Heart right ventricle (tissue), 16 donors: ENCODE data around the gene XYLB. TPM values are rescaled to one million over a fixed set of nuclear protein-coding genes. Genes with fewer than 3 reads are reported as not detected.

Experiments
- ATAC-seq, 8 donors: fragments of 200-7000 bp; cut with Tn5 transposase; one replicate each; pipeline ENCODE4 v1.9.1; 2020; ENCODE audit warnings: mild to moderate bottlenecking in 8 of 8, moderate library complexity in 8 of 8, moderate number of reproducible peaks in 1 of 8
- DNase-seq, 2 donors: peaks; one replicate each; pipeline ENCODE4 v3.0.0-alpha.2; 2020
- H3K27ac ChIP-seq, 10 donors: fragments of 200-600 bp; sonication (generic) in 2 of 10; one replicate each; pipeline versions ENCODE4 v1.5.0 to v1.8.0; 2020 to 2022; ENCODE audit warnings: mild to moderate bottlenecking in 3 of 10
- H3K27me3 ChIP-seq, 7 donors: fragments of 200-600 bp; one replicate each; pipeline ENCODE4 v1.8.0; 2021 to 2022; ENCODE audit warnings: mild to moderate bottlenecking in 2 of 7
- H3K36me3 ChIP-seq, 9 donors: fragments of 200-600 bp; sonication (generic) in 1 of 9; one replicate each; pipeline versions ENCODE4 v1.5.0 to v1.8.0; 2020 to 2022; ENCODE audit warnings: mild to moderate bottlenecking in 2 of 9
- H3K4me1 ChIP-seq, 9 donors: fragments of 200-600 bp; sonication (generic) in 1 of 9; one replicate each; pipeline versions ENCODE4 v1.5.0 to v1.8.0; 2020 to 2022; ENCODE audit warnings: mild to moderate bottlenecking in 4 of 9
- H3K4me3 ChIP-seq, 10 donors: fragments of 200-600 bp; sonication (generic) in 2 of 10; one replicate each; pipeline versions ENCODE4 v1.5.0 to v1.8.0; 2020 to 2022; ENCODE audit warnings: mild to moderate bottlenecking in 7 of 10, moderate library complexity in 2 of 10
- H3K9me3 ChIP-seq, 11 donors: fragments of 200-600 bp in 10 of 11; sonication (generic) in 2 of 11; one replicate each; pipeline versions ENCODE4 v1.5.0 to v1.8.0; 2013 to 2022; ENCODE audit warnings: mild to moderate bottlenecking in 2 of 11, control low read depth in 1 of 11, moderate library complexity in 1 of 11
- WGBS, 2 donors: extraction: QIAGEN DNeasy Blood & Tissue Kit; methylation state at CpG; one replicate each; pipeline ENCODE4 v1.1.7; 2013; ENCODE audit warnings: inconsistent platforms in 1 of 2; 5-methylcytosine and 5-hydroxymethylcytosine counted together
- intact Hi-C, 10 donors: fragments of 100-400 bp; cut with DNase I; formaldehyde crosslinking; loops; one replicate each; pipeline versions ENCODE4 v1.11.1 to v1.14.2; 2022
- polyA plus RNA-seq, 2 donors: library from polyadenylated mRNA; stranded (reverse); fragments of 200-250 nt; gene quantifications; one replicate each; pipeline ENCODE4 v1.2.3, GENCODE V29; 2013
- total RNA-seq, 10 donors: library from RNA; stranded (reverse); fragmentation: NEBNext Ultra II Directional in 3 of 10; extraction: Animal tissue kit (Norgen Biotek cat#: 25700) in 3 of 10; gene quantifications; one replicate each; pipeline versions ENCODE4 v1.2.1 to v1.2.4, GENCODE V29; 2021 to 2023
- TF ChIP-seq, protein P1 (sequence below), 9 donors: fragments of 200-600 bp; sonication (generic) in 2 of 9; IDR thresholded peaks; one replicate each; pipeline versions ENCODE4 v1.5.0 to v1.8.0; 2021 to 2022; ENCODE audit warnings: antibody characterized with exemption in 9 of 9, mild to moderate bottlenecking in 5 of 9, moderate library complexity in 1 of 9
- donor health status: Arrhythmogenic right ventricular cardiomyopathy.
- donor health status: ischemic (EF 13 %, LVEDD 7.1; RV severe dilation, severe dysfunction).
- donor health status: healthy with polysubstance abuse.
- donor health status: DM: no; HTN: yes; CAD: no.
- donor health status: DM: no; HTN: no; CAD: no.
- donor health status: ischemic (EF 25% LVEDD 6.9; RV normal size, moderate dysfunction).
- donor health status: ischemic (EF 25% LVEDD 5.7; RV mildly dilated, moderate dysfunction).
- donor health status: healthy.
- donor health status: DM: yes; HTN: yes; CAD: no.
- donor health status: Ischemic cardiomyopathy.
- donor health status: ischemic (EF 35%, LVEDD 5.7; RV mildly dilated, moderate dysfunction).
- donor health status: nonischemic (EF 11% LVEDD 7.7; RV severe dilation, severe dysfunction).
- donor health status: DM: yes; HTN: yes; CAD: no.
- donor health status: PGD.
- donor health status: ischemic (EF 29% LVEDD 5.4; RV normal size, mild dysfunction).
- donor health status: nonischemic (EF 23%, LVEDD 6.1; RV moderate dilation, normal function).

Gene XYLB
- total and polyA plus RNA-seq, 12 donors: 0.22 to 1.7 (median 0.67) TPM

DNA sequence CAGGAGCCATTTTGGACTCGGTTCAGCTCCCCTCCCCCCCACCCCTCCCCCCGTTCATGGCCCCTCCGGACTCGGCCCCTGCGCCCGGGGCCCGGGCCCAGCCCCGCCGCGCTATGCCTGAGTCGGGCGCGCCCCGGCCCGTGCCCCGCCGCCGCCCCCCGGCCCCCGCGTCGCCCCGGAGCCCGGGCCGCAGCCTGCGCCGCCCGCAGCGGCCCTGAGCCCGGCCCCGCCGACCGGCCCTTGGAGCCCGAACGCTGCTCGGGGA lies 107.3 kb downstream of the XYLB start:
- H3K4me1 ChIP-seq: peaks cover 4 to 46% (median 31%) of the 10 kb centered on the region in 9 donors
- intact Hi-C loops: loop anchor here in 2 of 10 donors (10.0 kb wide), 1 partner anchor 319 kb away; the partner anchor contains the start of genes ACAA1 (in 2 of the 2) and MYD88 (in 2 of the 2)

DNA sequence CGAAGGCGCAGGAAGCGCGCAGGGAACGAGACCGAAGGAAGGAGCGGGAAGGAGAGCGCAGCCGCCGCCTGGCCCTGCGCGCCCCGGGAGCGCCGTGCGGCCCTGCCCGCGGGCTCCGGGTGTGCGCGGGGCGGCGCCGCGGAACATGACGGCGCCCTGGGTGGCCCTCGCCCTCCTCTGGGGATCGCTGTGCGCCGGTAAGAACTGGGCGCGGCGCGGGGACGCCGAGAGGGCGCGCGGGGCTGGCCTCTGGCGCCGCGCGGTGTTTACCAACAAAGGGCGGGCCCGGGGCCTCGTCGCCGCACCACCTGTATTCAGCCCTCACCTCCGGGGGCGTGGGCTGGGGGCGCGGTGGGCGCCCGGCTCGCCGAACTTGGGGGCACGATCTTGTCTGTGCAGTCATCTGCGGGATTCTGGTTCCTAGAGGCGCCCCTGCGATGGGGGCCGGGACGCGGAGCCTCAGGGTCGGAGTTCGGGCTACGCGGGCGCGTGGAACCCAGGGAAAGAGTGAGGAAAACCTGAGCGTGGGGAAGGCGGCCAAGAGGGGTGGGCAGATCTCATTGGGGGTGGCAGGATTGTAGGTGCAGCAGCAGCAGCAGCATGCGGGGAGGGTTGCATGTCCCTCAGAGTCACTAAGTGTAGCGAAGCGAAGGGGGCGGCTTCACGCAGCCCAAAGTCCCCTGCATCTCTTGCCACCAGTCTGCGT lies 107.7 kb downstream of the XYLB start:
- no peaks in the 10 kb centered on the region for H3K36me3 ChIP-seq
- intact Hi-C loops: loop anchor here in 2 of 10 donors (10.0 kb wide), 1 partner anchor 320 kb away; the partner anchor contains the start of genes ACAA1 (in 2 of the 2) and MYD88 (in 2 of the 2)
- H3K9me3 ChIP-seq: no peaks in the 10 kb centered on the region
- DNase-seq (peak in 1 of 2 donors; percentile 37), ATAC-seq (peak; percentile 6 to 41 (median 26))
- H3K4me1 ChIP-seq: peaks cover 9 to 50% (median 36%) of the 10 kb centered on the region in 9 donors
- 0 to 1% methylated on average over 70 to 78 of the region's 78 CpGs for WGBS, 2 donors
- TF ChIP-seq, protein P1, sequence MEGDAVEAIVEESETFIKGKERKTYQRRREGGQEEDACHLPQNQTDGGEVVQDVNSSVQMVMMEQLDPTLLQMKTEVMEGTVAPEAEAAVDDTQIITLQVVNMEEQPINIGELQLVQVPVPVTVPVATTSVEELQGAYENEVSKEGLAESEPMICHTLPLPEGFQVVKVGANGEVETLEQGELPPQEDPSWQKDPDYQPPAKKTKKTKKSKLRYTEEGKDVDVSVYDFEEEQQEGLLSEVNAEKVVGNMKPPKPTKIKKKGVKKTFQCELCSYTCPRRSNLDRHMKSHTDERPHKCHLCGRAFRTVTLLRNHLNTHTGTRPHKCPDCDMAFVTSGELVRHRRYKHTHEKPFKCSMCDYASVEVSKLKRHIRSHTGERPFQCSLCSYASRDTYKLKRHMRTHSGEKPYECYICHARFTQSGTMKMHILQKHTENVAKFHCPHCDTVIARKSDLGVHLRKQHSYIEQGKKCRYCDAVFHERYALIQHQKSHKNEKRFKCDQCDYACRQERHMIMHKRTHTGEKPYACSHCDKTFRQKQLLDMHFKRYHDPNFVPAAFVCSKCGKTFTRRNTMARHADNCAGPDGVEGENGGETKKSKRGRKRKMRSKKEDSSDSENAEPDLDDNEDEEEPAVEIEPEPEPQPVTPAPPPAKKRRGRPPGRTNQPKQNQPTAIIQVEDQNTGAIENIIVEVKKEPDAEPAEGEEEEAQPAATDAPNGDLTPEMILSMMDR (IDR thresholded peaks at IDR 0.05): no peak
- peak overlapping the region; percentile 68 to 98 (median 85) for H3K4me3 ChIP-seq
- peaks cover 0 to 29% (median 0%) of the 10 kb centered on the region in 7 donors for H3K27me3 ChIP-seq
- H3K27ac ChIP-seq: peak overlapping the region; percentile 70 to 92 (median 86)

More for the DNA sequence above, 107.3 kb downstream of the XYLB start:
- Histone ChIP-seq H3K27ac (peak overlapping the region; percentile 70 to 92 (median 86)), H3K9me3 (no peaks in the 10 kb centered on the region), H3K27me3 (peaks cover 0 to 29% (median 0%) of the 10 kb centered on the region in 7 donors), H3K4me3 (peak overlapping the region; percentile 68 to 98 (median 85)), H3K36me3 (no peaks in the 10 kb centered on the region)
- DNase-seq: no peak
- ATAC-seq: no peak
- TF ChIP-seq, protein P1 (IDR thresholded peaks at IDR 0.05): no peak
- WGBS, 2 donors: 0 to 1% methylated on average over 28 to 36 of the region's 36 CpGs

DNA sequence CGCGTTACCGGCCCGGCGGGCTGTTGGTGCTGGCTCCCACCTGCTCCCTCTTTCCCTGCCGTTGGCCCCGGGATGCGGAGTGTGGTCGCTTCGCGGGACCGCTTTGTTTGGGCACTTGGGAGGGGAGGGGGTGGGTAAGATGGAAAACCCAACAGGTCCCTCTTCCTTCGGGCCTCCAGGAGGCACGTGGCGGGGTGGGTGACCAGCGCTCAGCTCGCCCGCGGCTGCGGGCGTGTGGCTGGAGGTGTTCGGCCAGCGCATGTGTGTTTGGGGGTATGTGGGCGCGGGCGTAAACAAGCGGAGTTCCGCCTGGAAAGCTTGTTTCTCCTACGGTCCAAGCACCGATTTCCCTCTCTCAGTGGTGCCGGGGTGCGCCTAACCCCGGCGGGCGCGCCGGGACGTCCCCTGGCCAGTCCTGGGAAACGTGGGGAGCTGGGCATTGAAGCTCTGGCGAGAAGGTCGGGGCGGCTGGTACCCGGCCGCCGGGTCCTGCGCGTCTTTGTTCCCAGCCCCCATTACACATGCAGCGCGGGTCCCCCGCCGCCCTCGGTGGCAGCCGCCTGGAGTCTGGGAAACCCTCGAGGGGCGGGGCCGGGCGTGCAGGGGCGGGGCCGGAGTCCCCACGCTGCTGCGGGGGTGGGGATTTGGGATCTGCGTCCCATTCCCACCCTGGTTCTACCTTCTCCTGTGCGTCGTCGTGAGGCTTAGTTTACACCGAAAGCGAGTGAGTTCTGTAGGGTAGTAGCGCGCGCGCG lies 108.5 kb downstream of the XYLB start:
- peak; percentile 76 to 83 for DNase-seq
- Histone ChIP-seq H3K27me3 (peaks cover 0 to 29% (median 0%) of the 10 kb centered on the region in 7 donors), H3K36me3 (no peaks in the 10 kb centered on the region), H3K4me1 (peaks cover 16 to 58% (median 43%) of the 10 kb centered on the region in 9 donors), H3K9me3 (no peaks in the 10 kb centered on the region), H3K4me3 (peak overlapping the region; percentile 68 to 98 (median 85)), H3K27ac (peak overlapping the region in 9 of 10 donors; percentile 70 to 89 (median 86))
- ATAC-seq: peak; percentile 59 to 80 (median 70)
- intact Hi-C loops: loop anchor here in 2 of 10 donors (10.0 kb wide), 1 partner anchor 320 kb away; the partner anchor contains the start of genes ACAA1 (in 2 of the 2) and MYD88 (in 2 of the 2)
- TF ChIP-seq, protein P1 (IDR thresholded peaks at IDR 0.05): no peak
- WGBS, 2 donors: 1% methylated on average over 72 of the region's 72 CpGs
